Neutrophil (primary cell): Measurements from ENCODE around the gene FAM135A.

Source experiments
- H3K27ac ChIP-seq: fragments of 200-600 bp; sonication (generic); 2 replicates; pipeline ENCODE4 v1.5.1; 2016; ENCODE audit warnings: mild to moderate bottlenecking, moderate library complexity
- H3K27me3 ChIP-seq: fragments of 200-600 bp; sonication (generic); 2 replicates; pipeline ENCODE4 v1.6.0; 2016; ENCODE audit warnings: mild to moderate bottlenecking
- H3K36me3 ChIP-seq: fragments of 200-600 bp; sonication (generic); 2 replicates; pipeline ENCODE4 v1.5.1; 2017
- H3K4me1 ChIP-seq, 2 experiments: fragments of 200-600 bp in 1 of 2; sonication (generic) in 1 of 2; 1 replicate in 1 of 2; 2 replicates in 1 of 2; pipeline versions ENCODE4 v1.5.1 to v1.6.1; 2013 to 2016; ENCODE audit warnings: low read depth in 1 of 2, low read length in 1 of 2, mild to moderate bottlenecking in 1 of 2, moderate library complexity in 1 of 2; ENCODE audit not compliant: control insufficient read depth in 1 of 2, insufficient read depth in 1 of 2
- H3K4me3 ChIP-seq, 2 experiments: fragments of 200-600 bp in 1 of 2; sonication (generic) in 1 of 2; 1 replicate in 1 of 2; 2 replicates in 1 of 2; pipeline ENCODE4 v1.5.1; 2013 to 2016; ENCODE audit warnings: low read depth in 1 of 2, low read length in 1 of 2, mild to moderate bottlenecking in 1 of 2, moderate library complexity in 1 of 2
- H3K9me3 ChIP-seq: fragments of 200-600 bp; sonication (generic); 2 replicates; pipeline ENCODE4 v1.5.1; 2016
- CTCF ChIP-seq: fragments of 200-600 bp; sonication (generic); IDR thresholded peaks from 2 replicates; pipeline ENCODE4 v1.5.1; 2016; ENCODE audit warnings: antibody characterized with exemption

Gene FAM135A

GRCh38 chr6:70413114-70413991 is at the start of gene FAM135A:
Gene FAM135A, plus strand, starts transcription at chr6:70413508. Its CDS starts 14,835 bp downstream, at chr6:70428343.
- peaks cover 42% of the 10 kb centered on the region for H3K27me3 ChIP-seq
- no peaks in the 10 kb centered on the region for H3K36me3 ChIP-seq
- no peak for TF ChIP-seq CTCF
- peaks cover 11 to 13% of the 10 kb centered on the region in 2 experiments for H3K4me1 ChIP-seq
- H3K27ac ChIP-seq, result peak within 1 kb of the TSS; percentile 30
- H3K9me3 ChIP-seq, result no peaks in the 10 kb centered on the region
- H3K4me3 ChIP-seq, result peak within 1 kb of the TSS; percentile 71 to 76

GRCh38 chr6:70363741-70364493 is 49.4 kb upstream of the FAM135A start:
- peaks cover 4% of the 10 kb centered on the region for H3K27me3 ChIP-seq

GRCh38 chr6:70369332-70369950 is 43.9 kb upstream of the FAM135A start:
- Histone ChIP-seq H3K36me3 (no peaks in the 10 kb centered on the region), H3K9me3 (no peaks in the 10 kb centered on the region), H3K4me1 (no peaks in the 10 kb centered on the region), H3K27ac (no peak overlapping the region), H3K27me3 (peaks cover 26% of the 10 kb centered on the region), H3K4me3 (no peak overlapping the region)
- TF ChIP-seq CTCF, result peak; percentile 62

More at GRCh38 chr6:70363741-70364493, 49.4 kb upstream of the FAM135A start:
- no peak for TF ChIP-seq CTCF
- Histone ChIP-seq H3K4me1 (no peaks in the 10 kb centered on the region), H3K4me3 (no peak overlapping the region), H3K9me3 (no peaks in the 10 kb centered on the region), H3K27ac (no peak overlapping the region), H3K36me3 (no peaks in the 10 kb centered on the region)

- no peak overlapping the region for H3K27ac ChIP-seq
- no peak for TF ChIP-seq CTCF
- peaks cover 24% of the 10 kb centered on the region for H3K27me3 ChIP-seq
- H3K4me3 ChIP-seq, result no peak overlapping the region
- no peaks in the 10 kb centered on the region for H3K4me1 ChIP-seq
- no peaks in the 10 kb centered on the region for H3K9me3 ChIP-seq
- no peaks in the 10 kb centered on the region for H3K36me3 ChIP-seq
These were observed 42.8 kb upstream of the FAM135A start for GRCh38 chr6:70370496-70370895.

- Histone ChIP-seq H3K9me3 (no peaks in the 10 kb centered on the region), H3K27me3 (peaks cover 22% of the 10 kb centered on the region), H3K4me3 (no peak overlapping the region), H3K27ac (no peak overlapping the region), H3K36me3 (no peaks in the 10 kb centered on the region), H3K4me1 (no peaks in the 10 kb centered on the region)
- TF ChIP-seq CTCF, result no peak
These were observed 41.7 kb upstream of the FAM135A start for GRCh38 chr6:70371454-70372105.
